Esophagus squamous epithelium (tissue), 5 donors: ENCODE results near the gene GALNTL6. TPM values are rescaled to one million over a fixed set of nuclear protein-coding genes. Genes with fewer than 3 reads are reported as not detected.
"Not testable (repeated sequence)": the region's sequence is repeated elsewhere in the genome, so short reads cannot be mapped to it uniquely, and the experiment has no call there.

Experiments used
- DNase-seq: peaks from one replicate; lab custom pipeline; 2025; lab: John Stamatoyannopoulos, UW
- H3K27ac ChIP-seq, 4 donors: fragments of 200-600 bp; sonication (generic); one replicate each; pipeline ENCODE4 v1.5.1; 2016 to 2019; ENCODE audit warnings: mild to moderate bottlenecking in 1 of 4
- H3K27me3 ChIP-seq, 4 donors: fragments of 200-600 bp; sonication (generic); 1 replicate in 3 of 4; 2 replicates in 1 of 4; pipeline versions ENCODE4 v1.5.1 to v1.6.0; 2017 to 2021; ENCODE audit warnings: antibody characterized with exemption in 1 of 4
- H3K36me3 ChIP-seq, 3 donors: fragments of 200-600 bp; sonication (generic); one replicate each; pipeline ENCODE4 v1.5.1; 2016 to 2019
- H3K4me1 ChIP-seq, 3 donors: fragments of 200-600 bp; sonication (generic); one replicate each; pipeline ENCODE4 v1.5.1; 2017 to 2019
- H3K4me3 ChIP-seq, 4 donors: fragments of 200-600 bp; sonication (generic); 1 replicate in 3 of 4; 2 replicates in 1 of 4; pipeline ENCODE4 v1.5.1; 2016 to 2019; ENCODE audit warnings: mild to moderate bottlenecking in 2 of 4, moderate library complexity in 1 of 4
- H3K9me3 ChIP-seq, 3 donors: fragments of 200-600 bp; sonication (generic); one replicate each; pipeline ENCODE4 v1.5.1; 2016 to 2019
- CTCF ChIP-seq, 6 experiments: fragments of 450-650 bp in 4 of 6; fragments of 200-600 bp in 2 of 6; sonication (generic) in 2 of 6; IDR thresholded peaks; one replicate each; pipeline ENCODE4 v1.5.1; 2016 to 2019; ENCODE audit warnings: antibody characterized with exemption in 6 of 6, mild to moderate bottlenecking in 4 of 6, moderate library complexity in 4 of 6
- POLR2A ChIP-seq, 4 donors: fragments of 450-650 bp; IDR thresholded peaks; one replicate each; pipeline ENCODE4 v1.6.1; 2017; ENCODE audit warnings: antibody characterized with exemption in 4 of 4, mild to moderate bottlenecking in 4 of 4, moderate library complexity in 3 of 4
- WGBS, 2 donors: methylation state at CpG; one replicate each; pipeline ENCODE4 v1.1.5; 2018; 5-methylcytosine and 5-hydroxymethylcytosine counted together
- intact Hi-C: fragments of 100-400 bp; cut with DNase I; formaldehyde crosslinking; loops from one replicate; pipeline ENCODE4 v1.15.0; 2022
- total RNA-seq, 4 donors: library from RNA; depleted of rRNA; stranded (reverse); fragments of >200 nt; gene quantifications; one replicate each; pipeline ENCODE4 v1.1.0, GENCODE V29; 2016
- donor health status: DM: yes; HTN: yes; CAD: no.

Gene GALNTL6
- total RNA-seq, 4 donors from 2014 or later, result 0.12 TPM; not detected in 3

DNA sequence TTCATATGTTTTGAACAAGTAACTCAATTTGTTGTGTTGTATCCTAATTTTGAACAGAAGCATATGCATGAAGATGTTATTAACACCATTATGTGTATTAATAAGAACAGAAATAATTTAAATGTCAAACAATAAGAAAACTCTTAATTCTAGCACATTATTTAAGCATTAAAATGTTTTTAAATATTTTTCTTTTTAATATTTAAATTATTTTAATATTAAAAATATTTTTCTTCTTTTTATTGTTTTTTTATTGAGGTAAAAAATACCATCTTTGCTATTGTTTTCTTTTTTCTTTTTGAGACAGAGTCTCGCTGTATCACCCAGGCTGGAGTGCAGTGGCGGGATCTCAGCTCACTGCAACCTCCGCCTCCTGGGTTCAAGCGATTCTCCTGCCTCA lies 914.4 kb downstream of the GALNTL6 start:
- Histone ChIP-seq H3K4me1 (no peaks in the 10 kb centered on the region), H3K4me3 (no peak overlapping the region), H3K36me3 (no peaks in the 10 kb centered on the region), H3K9me3 (no peaks in the 10 kb centered on the region), H3K27me3 (no peaks in the 10 kb centered on the region), H3K27ac (no peak overlapping the region)
- intact Hi-C loops, result no loop called here
- no peak for DNase-seq
- TF ChIP-seq CTCF (IDR thresholded peaks at IDR 0.05), result no peak
- TF ChIP-seq POLR2A (IDR thresholded peaks at IDR 0.05), result no peak
- 91 to 92% methylated on average over 4 of the region's 4 CpGs for WGBS, 2 donors

GRCh38 chr4:172733645-172734044 lies 920.4 kb downstream of the GALNTL6 start:
- H3K9me3 ChIP-seq, result peaks cover 0 to 32% (median 23%) of the 10 kb centered on the region in 3 donors
- H3K4me1 ChIP-seq, intact Hi-C loops, H3K36me3 ChIP-seq, DNase-seq, H3K4me3 ChIP-seq, H3K27ac ChIP-seq, H3K27me3 ChIP-seq: not testable (repeated sequence)
- WGBS, 2 donors, result 96 to 100% methylated on average over 3 of the region's 3 CpGs

DNA sequence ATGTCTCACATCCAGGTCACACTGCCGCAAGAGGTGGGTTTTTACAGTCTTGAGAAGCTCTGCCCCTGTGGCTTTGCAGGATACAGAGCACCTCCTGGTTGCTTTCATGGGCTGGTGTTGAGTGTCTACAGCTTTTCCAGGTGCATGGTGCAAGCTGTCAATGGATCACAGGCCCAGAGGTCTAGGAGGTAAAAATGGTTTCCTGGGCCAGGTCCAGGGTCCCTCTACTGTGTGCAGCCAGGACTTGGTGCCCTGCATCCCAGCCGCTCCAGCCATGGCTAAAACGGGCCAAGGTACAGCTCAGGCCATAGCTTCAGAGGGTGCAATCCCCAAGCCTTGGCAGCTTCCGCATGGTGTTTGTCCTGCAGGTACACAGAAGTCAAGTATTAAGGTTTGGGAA lies 921.4 kb downstream of the GALNTL6 start:
- Histone ChIP-seq H3K36me3 (no peaks in the 10 kb centered on the region), H3K4me1 (no peaks in the 10 kb centered on the region), H3K27ac (no peak overlapping the region), H3K9me3 (peaks cover 0 to 32% (median 23%) of the 10 kb centered on the region in 3 donors), H3K4me3 (no peak overlapping the region), H3K27me3 (no peaks in the 10 kb centered on the region)
- DNase-seq, result no peak
- intact Hi-C loops, result no loop called here
- 60 to 100% methylated on average over 1 to 2 of the region's 4 CpGs for WGBS, 2 donors
- TF ChIP-seq CTCF (IDR thresholded peaks at IDR 0.05) (no peak), POLR2A (IDR thresholded peaks at IDR 0.05) (no peak)

DNA sequence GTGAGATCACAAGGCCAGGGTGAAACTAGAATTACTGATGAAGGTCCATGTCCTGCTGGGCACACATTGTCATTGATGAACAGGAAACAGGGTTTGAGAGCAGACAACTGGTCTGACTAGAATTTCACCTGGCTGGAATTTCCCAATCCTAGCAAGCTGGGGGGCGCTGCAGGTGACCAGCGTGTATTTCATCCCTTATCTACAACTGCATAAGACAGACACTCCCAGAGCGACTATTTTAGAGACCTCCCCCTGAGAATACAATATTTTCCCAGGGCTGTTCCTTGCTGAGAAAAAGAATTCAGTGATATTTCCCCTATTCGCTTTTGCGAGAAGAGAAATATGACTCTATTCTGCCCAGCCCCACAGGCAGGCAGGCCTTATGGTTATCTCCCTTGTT lies 922.8 kb downstream of the GALNTL6 start:
- no peak for DNase-seq
- H3K4me1 ChIP-seq, result no peaks in the 10 kb centered on the region
- intact Hi-C loops, result no loop called here
- H3K27ac ChIP-seq, result no peak overlapping the region
- H3K27me3 ChIP-seq, result no peaks in the 10 kb centered on the region
- peaks cover 0 to 32% (median 23%) of the 10 kb centered on the region in 3 donors for H3K9me3 ChIP-seq
- H3K4me3 ChIP-seq, result no peak overlapping the region
- 71% methylated on average over 5 of the region's 5 CpGs for WGBS, 2 donors
- TF ChIP-seq POLR2A (IDR thresholded peaks at IDR 0.05) (no peak), CTCF (IDR thresholded peaks at IDR 0.05) (no peak)
- H3K36me3 ChIP-seq, result no peaks in the 10 kb centered on the region

GRCh38 chr4:172740434-172740833 lies 927.2 kb downstream of the GALNTL6 start:
- Histone ChIP-seq H3K4me1 (no peaks in the 10 kb centered on the region), H3K4me3 (no peak overlapping the region), H3K9me3 (peaks cover 0 to 11% (median 6%) of the 10 kb centered on the region in 3 donors), H3K27ac (no peak overlapping the region), H3K27me3 (no peaks in the 10 kb centered on the region), H3K36me3 (no peaks in the 10 kb centered on the region)
- WGBS, 2 donors, result 63 to 65% methylated on average over 1 of the region's 1 CpG
- intact Hi-C loops, result no loop called here
- DNase-seq, result no peak
- no peak for TF ChIP-seq CTCF (IDR thresholded peaks at IDR 0.05)
- no peak for TF ChIP-seq POLR2A (IDR thresholded peaks at IDR 0.05)

GRCh38 chr4:172750910-172751309 lies 937.7 kb downstream of the GALNTL6 start:
- no peaks in the 10 kb centered on the region for H3K36me3 ChIP-seq
- no peak overlapping the region for H3K4me3 ChIP-seq
- no peaks in the 10 kb centered on the region for H3K27me3 ChIP-seq
- DNase-seq, result no peak
- 68 to 75% methylated on average over 1 of the region's 1 CpG for WGBS, 2 donors
- H3K27ac ChIP-seq, result no peak overlapping the region
- TF ChIP-seq CTCF (IDR thresholded peaks at IDR 0.05) (no peak), POLR2A (IDR thresholded peaks at IDR 0.05) (no peak)
- H3K9me3 ChIP-seq, result no peaks in the 10 kb centered on the region
- H3K4me1 ChIP-seq, result no peaks in the 10 kb centered on the region
- intact Hi-C loops, result no loop called here
